ENCODE measurements around the gene CAPN13.
"Not testable (repeated sequence)": the region's sequence is repeated elsewhere in the genome, so short reads cannot be mapped to it uniquely, and the experiment has no call there.

CAPN13 gene

DNA sequence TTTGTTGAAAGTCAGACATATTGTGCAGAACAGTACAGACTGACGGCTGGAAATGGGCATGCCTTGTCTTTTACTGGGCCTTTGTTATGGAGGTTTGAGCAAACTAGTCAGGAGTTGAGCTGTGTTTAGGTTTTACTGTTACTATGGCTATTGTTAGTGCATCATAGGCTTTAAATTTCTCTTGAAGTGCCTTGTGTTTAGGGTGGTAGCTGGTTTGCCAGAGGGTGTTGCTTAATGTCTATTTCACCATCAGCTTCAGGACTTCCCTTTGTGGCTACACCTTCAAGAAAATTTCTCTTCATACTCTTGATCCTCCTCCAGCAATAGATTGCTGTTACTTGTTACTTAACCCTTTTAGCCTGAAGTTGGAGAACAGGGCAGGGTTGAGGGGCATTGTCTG, 104.6 kb downstream of the CAPN13 start:
- no peak for DNase-seq

DNA sequence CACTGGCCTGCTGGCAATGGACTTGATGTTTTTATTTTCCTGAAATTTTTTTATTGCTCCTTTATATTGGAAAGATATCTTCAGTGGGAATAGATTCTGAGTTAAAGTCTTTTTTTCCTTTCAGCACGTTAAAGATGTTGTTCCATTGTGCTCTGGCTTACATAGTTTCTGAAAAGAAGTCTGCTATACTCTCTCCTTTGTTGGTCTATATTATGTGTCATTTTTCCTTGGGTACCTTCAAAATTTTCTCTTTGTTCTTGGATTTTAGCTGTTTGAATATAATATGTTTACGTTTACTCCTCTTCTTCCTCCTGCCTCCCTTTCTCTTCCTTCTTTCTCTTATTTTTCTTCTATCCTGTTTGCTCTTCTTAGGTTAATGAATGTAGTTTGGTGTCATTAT, 105.5 kb downstream of the CAPN13 start:
- no peak for DNase-seq

DNA sequence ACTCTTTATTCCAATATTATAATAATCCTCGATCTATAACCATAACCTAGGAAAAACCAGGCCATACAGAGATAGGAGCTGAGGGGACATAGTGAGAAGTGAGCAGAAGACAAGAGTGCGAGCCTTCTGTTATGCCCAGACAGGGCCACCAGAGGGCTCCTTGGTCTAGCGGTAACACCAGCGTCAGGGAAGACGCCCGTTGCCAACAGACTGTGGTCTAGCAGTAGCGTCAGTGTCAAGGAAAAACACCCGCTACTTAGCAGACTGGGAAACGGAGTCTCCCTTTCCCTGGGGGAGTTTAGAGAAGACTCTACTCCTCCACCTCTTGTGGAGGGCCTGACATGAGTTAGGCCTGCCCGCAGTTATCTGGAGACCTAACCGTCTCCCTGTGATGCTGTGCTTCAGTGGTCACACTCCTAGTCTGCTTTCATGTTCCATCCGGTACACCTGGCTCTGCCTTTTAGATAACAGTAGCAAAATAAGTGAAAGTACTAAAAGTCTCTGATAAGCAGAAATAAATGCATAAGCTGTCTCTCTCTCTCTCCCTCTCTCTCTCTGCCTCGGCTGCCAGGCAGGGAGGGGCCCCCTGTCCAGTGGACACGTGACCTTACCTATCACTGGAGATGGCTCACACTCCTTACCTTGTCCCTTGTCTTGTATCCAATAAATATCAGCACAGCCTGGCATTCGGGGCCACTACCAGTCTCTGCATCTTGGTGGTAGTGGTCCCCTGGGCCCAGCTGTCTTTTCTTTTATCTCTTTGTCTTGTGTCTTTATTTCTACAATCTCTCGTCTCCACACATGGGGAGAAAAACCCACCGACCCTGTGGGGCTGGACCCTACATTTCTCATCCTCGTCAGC, 109.8 kb downstream of the CAPN13 start:
- not testable (repeated sequence) for DNase-seq

DNA sequence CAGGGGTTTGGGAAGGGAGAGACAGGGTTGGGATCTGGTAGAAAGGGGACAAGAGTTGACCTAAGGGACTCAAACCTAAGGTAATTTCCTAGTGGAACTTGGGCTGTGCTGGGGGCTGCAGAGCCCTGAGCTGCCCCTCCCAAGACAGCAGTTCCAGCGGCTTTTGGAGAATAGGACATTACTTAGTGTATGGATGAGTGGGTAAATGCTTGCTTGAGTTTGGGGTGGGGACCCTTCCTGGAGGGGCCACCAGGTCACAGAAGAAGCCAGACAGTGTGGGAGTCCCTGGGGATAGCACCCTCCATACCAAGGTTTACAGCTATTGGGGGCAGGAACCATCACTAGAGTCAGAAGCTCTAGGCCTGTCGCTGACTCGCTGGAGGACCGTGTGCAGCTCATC, 111.5 kb downstream of the CAPN13 start:
- no peak for DNase-seq

DNA sequence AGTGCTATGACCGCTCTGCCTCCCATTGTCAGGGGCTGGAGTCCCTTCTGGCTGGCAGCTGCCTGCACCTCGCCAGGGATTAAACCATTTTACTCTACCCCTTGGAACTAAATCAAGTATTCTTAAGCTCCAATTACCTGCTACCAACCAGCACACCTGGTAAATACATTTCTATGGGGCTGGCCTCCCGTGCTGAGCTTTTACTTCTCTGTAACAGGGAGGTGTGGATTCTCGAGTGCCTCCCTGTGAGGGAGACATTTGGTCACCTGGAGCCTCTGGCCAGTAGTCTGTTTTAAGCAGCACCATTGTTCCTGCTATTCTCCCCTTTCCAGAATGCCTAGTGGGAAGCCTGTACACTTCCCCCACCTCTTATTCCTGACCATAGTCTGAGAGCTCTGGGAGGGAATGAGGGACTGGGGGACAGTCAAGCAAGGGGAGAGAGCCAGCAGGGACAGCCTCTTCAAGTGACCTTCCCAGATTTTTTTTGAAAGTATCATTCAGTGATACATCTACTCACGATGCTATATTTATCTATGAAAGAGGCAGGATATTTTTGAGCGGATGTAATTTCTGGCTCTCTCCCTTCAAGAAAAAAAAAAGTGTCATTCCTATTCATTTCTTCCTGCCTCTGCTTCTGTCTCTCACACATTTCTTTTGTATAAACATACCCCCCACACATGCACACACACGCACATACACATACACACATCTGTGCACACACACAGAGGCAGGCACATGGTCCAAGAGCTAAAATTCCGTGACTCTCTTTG, 112.8 kb downstream of the CAPN13 start:
- DNase-seq = no peak

DNA sequence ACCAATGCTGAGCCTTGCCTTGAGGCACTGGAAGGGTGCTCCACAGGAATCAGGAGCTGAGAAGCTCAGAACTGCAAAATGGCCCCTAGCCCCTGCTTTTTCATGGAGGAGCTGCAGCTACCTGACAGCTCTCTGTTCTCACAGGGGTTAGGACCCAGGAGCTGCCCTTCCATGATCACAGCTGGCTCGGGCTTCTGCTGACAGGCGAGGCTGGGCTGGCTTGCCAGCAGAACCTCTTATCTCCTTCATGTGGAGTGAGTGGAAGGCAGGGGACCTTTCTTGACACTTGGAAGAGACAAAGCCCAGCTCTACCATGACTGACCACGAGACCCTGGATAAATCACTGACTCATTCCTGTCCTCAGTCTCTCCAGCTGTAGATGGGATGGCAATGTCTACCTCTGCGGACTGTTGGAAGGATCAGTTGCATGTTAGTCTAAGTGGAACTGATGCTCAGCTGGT, 113.4 kb downstream of the CAPN13 start:
- no peak for DNase-seq

DNA sequence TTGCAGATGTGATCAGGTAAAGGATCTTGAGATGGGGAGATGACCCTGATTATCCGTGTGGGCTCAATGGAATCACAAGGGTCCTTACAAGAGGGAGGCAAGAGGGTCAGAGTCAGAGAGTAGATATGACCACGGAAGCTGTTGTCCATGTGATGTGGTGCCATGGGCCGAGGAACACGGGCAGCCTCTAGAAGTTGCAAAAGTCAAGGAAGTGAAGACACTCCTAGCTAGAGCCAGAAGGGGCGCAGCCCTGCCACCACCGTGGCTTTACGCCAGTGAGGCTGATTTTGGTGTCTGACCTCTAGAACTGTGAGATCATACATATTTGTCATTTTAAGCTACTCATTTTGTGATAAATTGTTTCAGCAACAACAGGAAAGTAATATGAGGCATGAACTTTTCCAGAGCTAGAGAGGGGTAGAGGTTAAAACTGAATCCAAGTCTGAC, 114.4 kb downstream of the CAPN13 start:
- DNase-seq = no peak

DNA sequence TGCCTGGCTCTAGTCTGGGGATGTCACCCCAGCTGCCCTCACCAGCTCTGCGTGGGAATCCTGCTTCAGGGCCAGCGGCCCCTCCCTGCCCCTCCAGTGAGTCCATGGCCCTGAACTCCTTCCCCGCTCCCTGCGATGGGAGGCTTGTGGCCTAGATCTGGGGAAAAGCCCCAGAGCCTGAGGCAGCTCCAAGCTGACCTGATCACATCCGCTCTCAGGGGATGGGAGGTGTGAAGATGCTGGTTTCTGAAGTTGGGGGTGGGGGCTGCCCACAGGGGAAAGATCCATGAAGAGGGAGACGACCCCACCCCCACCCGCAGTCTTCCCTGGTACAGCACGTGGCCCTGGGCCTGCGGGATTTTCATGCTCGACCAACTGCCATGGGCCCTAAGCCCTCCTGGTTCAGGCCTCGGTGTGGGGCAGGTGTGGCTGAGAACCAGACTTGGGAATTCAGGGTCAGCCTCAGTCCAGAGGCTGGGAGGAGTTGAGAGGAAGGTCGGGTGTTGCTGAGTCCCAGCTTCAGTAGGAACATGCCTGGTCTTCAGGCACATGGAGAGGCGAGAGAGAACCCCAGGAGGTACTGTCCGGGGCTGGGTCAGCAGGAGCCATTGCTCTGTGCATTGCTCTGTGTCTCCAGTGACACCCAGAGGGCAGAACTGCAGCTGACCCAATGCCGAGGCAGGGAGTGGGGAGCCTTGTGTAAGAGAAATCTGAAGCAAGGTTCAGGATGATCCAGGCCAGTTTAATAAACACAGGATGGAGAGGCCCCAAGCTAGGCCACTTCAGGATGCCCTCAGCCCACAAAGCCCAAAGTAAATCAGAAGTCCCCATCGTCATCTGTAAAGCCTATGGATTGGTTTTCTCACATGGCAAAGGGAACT, 115.1 kb downstream of the CAPN13 start:
- no peak for DNase-seq

DNA sequence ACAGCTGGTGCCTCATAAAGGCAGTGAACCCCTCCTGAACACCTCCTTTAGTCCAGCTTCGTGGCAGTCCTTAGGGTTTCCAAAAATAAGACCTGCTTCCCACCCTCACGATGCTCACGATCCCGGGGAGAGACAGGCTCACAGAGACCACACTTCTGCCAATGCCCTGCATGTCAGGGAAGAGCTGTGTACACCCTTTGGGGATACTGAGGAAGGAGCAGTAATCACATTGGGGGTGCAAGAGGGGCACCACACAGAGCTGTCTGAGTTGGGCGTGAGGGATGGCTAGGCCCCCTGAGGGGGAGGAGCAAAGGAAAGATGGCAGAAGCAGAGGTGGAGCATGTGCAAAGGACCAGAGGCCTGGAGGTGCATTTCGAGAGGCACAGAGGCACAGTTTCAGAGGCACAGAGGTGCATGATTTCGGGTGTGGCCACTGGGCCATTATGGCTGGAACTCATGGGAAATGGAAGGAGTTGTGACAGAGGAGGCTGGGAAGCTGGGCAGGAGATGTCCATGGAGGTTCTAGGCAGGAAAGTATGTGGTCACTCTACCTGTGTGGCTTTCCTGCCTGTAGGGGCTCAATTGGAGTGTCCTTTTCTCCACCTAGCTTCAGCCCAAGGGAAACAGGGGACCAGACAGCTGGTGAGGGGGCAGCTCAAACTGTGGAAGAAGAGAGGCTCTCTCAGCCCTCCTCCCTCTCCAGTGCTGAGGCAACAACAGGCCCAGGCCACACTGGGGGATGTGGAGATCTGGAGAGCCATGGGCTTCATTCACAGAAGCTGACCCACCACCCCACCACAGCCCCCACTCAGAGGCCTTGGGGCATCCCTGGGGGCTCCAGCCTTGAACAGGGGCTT, 115.9 kb downstream of the CAPN13 start:
- no peak for DNase-seq

DNA sequence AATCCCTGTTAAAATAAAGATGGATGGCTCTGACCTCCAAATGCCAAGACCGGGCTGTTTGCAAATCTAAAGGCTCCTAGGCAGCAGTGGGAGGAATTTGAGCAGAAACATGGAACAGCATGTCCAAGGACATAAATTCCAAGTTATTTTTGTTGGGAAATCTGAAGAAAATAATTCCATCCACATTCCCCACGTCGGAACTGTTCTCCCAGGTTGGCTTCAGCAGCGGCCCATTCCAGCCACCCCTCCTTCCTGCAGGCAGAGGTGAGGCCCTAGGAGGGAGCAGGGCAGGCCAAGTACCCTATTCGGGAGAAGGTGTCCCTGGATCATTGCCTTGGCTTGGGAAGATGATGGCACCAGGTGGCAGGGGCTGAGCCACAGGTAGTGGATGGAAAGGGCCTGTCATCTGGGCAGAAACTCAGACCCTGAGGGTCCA, 117.1 kb downstream of the CAPN13 start:
- DNase-seq = no peak

DNA sequence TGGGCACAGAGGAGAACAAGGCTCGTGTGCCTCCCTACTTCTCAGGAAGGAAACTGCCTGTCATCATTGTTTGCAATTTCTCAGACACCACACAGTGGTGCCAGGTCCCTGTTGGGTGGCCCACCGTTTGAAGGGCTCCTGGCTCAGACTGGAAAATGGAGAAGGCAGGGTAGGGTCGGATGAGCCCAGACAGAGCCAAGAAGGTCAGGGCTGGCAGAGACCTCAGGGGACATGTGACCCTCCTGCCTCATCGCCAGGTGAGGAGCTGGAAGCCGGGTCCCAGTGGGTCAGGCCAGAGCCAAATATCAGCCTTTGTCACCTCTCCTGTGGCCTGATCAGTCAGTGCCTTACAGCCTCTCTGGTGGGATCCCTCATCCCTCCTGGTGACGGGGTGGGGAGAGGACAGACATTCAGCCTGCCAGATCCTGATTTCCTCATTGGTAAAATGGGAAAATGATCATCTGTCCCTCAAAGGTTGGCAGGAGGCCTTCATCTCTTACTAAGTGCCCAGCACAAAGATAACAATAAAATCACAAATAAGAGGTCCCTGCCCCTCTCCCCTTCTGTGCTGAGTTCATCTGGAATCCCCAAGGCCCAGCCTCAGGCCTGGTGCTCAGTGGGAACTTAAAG, 117.6 kb downstream of the CAPN13 start:
- DNase-seq = no peak

DNA sequence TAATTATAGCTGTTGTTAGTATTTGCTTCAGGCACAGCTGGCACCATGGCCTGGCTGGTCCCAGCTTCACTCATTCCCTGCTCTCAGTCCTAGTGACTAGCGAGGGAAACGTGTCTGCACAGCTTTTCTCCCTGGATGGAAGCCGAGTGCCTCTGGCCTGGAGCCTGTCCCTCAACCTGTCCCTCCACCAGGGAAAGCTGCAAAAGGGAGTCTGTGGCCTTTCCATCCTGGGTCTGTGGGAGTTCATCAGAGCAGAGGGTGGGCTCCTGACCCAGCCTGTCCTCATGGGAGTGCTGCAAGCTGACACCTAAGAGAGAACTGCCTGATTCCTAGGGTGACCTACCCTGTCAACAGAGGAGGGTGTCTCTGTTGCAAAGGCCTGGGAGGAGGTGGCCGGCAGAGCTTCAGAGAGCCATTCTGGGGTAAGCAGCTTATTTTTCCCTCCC, 118.3 kb downstream of the CAPN13 start:
- DNase-seq = no peak

DNA sequence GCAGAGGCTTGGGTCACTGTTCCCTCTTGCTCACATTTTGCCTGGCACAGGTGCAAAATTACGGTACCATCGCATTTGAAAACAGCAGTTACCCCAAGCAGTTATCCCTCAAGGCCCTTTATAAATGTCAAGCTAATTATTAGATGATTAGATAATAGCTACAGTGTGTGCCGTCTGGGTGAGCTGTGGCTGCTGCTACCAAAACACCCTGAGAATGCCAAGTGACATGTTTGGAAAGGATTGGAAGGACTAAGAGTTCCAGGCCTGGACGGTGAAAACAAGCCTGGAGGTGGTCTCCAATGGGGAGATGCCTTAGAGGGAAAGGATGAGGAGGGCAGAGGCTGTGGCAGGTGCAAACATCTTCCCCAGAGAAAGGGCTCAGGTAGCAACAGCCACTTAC, 120.6 kb downstream of the CAPN13 start:
- no peak for DNase-seq

DNA sequence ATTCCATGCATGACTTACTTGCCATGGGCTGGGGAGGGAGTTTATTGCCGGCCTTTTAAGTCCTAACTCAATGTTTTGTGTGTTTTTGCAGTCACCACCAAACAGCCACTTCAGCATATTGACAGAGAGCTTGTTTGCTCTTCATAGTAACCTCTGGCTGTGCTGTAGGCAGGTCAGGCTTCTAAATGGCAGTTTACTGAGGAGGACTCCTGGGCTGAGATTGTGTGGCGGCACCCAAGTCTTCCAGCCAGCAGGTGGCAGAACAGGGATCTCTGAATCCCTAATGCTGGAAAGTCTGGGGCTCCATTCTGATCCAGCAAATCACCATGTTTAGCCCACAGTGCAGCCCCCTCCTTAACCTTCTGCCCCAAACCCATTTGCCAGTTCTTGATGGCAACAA, 121.2 kb downstream of the CAPN13 start:
- no peak for DNase-seq

DNA sequence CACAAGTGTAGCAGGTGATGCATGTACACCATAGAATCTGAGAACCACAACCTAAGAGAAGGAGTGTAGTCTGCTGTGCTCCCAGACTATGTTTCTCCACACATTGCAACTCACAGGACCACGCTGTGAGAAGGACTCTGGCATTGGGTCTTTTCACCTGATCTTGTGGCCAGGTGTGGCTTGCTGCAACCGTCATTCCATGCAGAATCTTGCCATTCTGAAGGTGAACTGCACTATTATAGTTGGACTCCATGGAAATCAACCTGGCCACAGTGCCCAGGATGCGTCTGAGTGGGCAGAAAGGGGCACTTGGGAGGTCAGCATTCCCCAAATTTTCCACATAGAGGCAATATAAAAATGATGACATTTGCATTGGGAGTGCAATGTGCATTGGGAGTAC, 122.2 kb downstream of the CAPN13 start:
- DNase-seq = no peak

DNA sequence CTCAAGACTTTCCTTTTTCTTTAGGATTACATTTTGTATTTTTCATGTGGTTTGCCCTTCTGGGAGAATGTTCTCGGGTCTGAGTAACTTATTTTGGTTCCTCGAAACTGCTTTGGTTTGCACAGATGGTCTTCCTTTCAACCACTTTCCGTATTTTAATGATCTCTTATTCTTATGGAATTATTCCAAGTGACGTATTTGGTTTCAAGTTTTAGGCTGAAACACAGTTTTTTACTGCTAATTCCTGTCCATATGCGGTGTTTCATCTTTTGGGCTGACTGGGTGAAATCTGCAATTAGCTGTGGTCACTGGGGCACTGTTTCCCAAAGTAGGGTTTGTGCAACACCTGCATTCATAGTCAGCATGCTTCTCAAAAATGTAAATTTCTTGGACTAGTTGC, 122.7 kb downstream of the CAPN13 start:
- no peak for DNase-seq

DNA sequence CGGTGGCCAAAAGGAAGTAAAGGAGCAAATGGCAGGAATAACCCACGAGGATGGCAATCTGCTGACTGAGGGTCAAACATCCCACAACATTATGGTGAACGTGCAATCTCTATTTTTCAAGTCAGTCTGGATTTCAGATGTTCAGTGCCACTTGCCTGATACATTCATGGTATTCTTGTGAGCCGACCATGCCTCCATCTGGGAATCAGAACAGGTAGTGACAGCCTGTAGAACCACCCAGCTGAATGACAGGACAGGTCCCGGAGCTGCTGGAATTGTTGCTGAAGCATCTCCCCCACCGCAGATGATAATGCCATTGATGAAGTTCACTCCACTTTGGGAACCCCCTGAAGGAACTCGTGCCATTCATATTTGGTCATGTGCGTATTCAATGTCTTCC, 123.2 kb downstream of the CAPN13 start:
- DNase-seq = no peak

DNA sequence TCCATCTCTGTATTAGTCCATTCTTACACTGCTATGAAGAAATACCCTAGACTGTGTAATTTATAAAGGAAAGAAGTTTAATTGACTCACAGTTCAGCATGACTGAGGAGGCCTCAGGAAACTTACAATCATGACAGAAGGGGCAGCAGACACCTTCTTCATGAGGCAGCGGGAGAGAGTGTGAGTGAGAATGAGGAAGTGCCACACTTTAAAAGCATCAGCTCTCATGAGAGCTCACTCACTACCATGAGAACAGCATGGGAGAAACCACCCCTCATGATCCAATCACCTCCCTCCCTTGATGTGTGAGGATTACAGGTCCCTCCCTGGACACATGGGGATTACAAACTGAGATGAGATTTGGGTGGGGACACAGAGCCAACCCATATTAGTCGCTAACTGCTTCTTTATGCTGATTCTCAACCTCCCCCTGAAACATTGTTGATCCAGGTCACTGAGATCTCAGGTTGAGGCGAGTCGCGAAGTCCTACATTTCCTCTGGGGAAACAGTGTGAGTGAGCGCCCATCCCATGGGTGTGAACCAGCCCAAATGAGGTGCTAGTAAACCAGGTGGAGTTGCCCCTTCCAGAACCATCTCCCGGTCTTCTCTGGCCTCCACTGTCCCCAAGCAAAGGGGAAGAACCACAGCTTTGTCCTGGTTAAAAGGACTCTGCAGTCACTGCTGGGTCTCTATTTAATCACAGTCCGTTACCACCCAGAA, 123.8 kb downstream of the CAPN13 start:
- no peak for DNase-seq

DNA sequence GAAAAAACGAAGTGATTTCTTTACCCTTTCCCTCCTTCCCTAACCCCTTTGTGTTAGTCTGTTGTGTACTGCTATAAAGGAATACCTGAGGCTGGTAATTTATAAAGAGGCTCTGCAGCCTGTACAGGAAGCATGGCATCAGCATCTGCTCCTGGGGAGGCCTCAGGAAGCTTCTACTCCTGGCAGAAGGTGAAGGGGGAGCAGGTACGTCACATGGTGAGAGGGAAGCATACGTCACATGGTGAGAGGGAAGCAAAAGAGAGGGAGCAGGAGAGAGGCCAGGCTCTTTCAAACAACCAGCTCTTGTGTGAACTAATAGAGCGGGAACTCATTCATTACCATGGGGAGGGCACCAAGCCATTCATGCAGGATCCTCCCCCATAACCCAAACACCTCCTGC, 126.2 kb downstream of the CAPN13 start:
- no peak for DNase-seq

DNA sequence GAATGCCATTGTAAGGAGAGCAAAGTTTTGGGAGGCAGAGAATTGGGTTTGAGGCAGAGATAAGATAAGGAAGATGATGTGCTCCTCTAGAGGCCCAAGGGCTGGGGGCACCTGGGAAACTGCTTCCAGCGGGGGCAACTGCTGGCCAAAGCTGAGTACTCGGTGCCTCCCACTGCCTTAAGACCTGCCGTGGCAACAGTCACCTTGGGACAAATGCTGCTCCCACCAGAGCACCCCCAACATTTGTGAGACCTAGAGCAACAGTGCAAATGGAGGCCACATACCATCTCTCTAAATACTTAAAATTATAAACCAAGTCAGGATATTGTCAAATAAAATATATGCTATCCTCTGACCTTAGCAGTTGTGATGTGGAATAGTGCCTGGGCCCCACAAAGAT, 127.1 kb downstream of the CAPN13 start:
- DNase-seq = no peak
